ENCODE data around the gene CDH13. TPM values are rescaled to one million over a fixed set of nuclear protein-coding genes. Genes with fewer than 3 reads are reported as not detected.

The CDH13 gene
- total and polyA plus RNA-seq, 2 of the 8 experiments (the other 6 are each of a cell fraction or from before 2014, with no cell fraction given): 2.3 to 2.4 TPM

- Histone ChIP-seq H4K20me1 (replicated peaks in 1 of 2; ENCODE audit: control insufficient read depth in 1 of 2, insufficient read depth in 2 of 2, low read length in 2 of 2) (no peaks in the 10 kb centered on the region), H3K56ac (replicated peaks; ENCODE audit: insufficient read length, low read depth, low read length) (no peak overlapping the region), H3K4me3 (ENCODE audit: extremely low read depth in 1 of 4, insufficient read depth in 2 of 4, low read depth in 3 of 4, low read length in 4 of 4) (no peak overlapping the region), H3K23ac (ENCODE audit: insufficient read length) (no peak overlapping the region), H2BK5ac (ENCODE audit: low read depth, low read length) (no peak overlapping the region; the same call in 1 of the 2 replicates), H3K14ac (ENCODE audit: insufficient read length) (no peak overlapping the region), H3K9ac (replicated peaks in 1 of 4; ENCODE audit: extremely low read depth in 1 of 4, low read depth in 3 of 4, low read length in 3 of 4) (no peak overlapping the region), H3K27me3 (replicated peaks in 1 of 4; ENCODE audit: control insufficient read depth in 3 of 4, extremely low read depth in 1 of 4, insufficient read depth in 3 of 4, low read length in 3 of 4) (no peaks in the 10 kb centered on the region), H2BK15ac (ENCODE audit: low read length) (no peak overlapping the region), H4K91ac (replicated peaks; ENCODE audit: insufficient read length, low read length) (no peak overlapping the region), H4K5ac (ENCODE audit: insufficient read length, low read depth, low read length) (no peak overlapping the region), H3K4ac (replicated peaks; ENCODE audit: insufficient read length, low read depth, low read length) (no peak overlapping the region), H2BK120ac (replicated peaks; ENCODE audit: low read depth, low read length) (no peak overlapping the region), H2AK5ac (ENCODE audit: low read depth, low read length) (no peak overlapping the region), H2BK20ac (ENCODE audit: low read length) (no peak overlapping the region), H3K4me2 (ENCODE audit: insufficient read depth in 1 of 2, low read depth in 2 of 2, low read length in 2 of 2) (no peak overlapping the region), H3K18ac (ENCODE audit: extremely low read depth, low read length) (no peak overlapping the region), H3K79me2 (ENCODE audit: control insufficient read depth in 1 of 2, insufficient read depth in 2 of 2, low read length in 2 of 2) (no peaks in the 10 kb centered on the region), H2AFZ (ENCODE audit: low read length) (no peak overlapping the region), H3K36me3 (ENCODE audit: control insufficient read depth in 2 of 4, insufficient read depth in 4 of 4, low read length in 3 of 4) (no peaks in the 10 kb centered on the region), H3K23me2 (ENCODE audit: low read depth, low read length) (no peaks in the 10 kb centered on the region; the same call in 1 of the 2 replicates), H3K9me3 (ENCODE audit: insufficient read depth in 2 of 2, low read depth in 1 of 2, low read length in 1 of 2) (no peaks in the 10 kb centered on the region), H2BK12ac (ENCODE audit: low read depth, low read length) (no peak overlapping the region), H3K27ac (ENCODE audit: low read depth, low read length) (no peak overlapping the region), H3K4me1 (replicated peaks in 1 of 4; ENCODE audit: control insufficient read depth in 3 of 4, insufficient read depth in 4 of 4, low read length in 3 of 4) (no peaks in the 10 kb centered on the region), H4K8ac (ENCODE audit: extremely low read depth, insufficient read depth, low read length) (no peak overlapping the region), H3K79me1 (ENCODE audit: low read depth, low read length) (no peaks in the 10 kb centered on the region)
- ChIA-PET CTCF (ENCODE audit: partially characterized antibody) (no interaction called here), POLR2A (ENCODE audit: partially characterized antibody) (no interaction called here)
- WGBS, 2 experiments (ENCODE audit: extremely low coverage in 1 of 2, insufficient coverage in 1 of 2, insufficient read length in 1 of 2, insufficient replicate concordance in 2 of 2, low coverage in 1 of 2, low lambda C conversion rate in 2 of 2, missing lambda C conversion rate in 1 of 2): 82% methylated on average over 10 of the region's 10 CpGs; no CpG with 5 or more reads in 1 of the 2 experiments
- DNase-seq (ENCODE audit: low read depth in 1 of 2, low spot score in 2 of 2) (no peak), FAIRE-seq (no peak)
- no peak for TF ChIP-seq HDAC2 (IDR thresholded peaks at IDR 0.05; ENCODE audit: borderline replicate concordance in 1 of 2, low read depth in 2 of 2, low read length in 2 of 2)
- no peak for TF ChIP-seq ASH2L (IDR thresholded peaks at IDR 0.05; ENCODE audit: low read length)
- TF ChIP-seq KDM4A (IDR thresholded peaks at IDR 0.05; ENCODE audit: low read depth, low read length, severe bottlenecking): no peak
- no peak for TF ChIP-seq SP2 (IDR thresholded peaks at IDR 0.05; ENCODE audit: low read length)
- no peak for TF ChIP-seq YY1 (IDR thresholded peaks at IDR 0.05; ENCODE audit: low read depth, low read length)
- TF ChIP-seq RNF2 (IDR thresholded peaks at IDR 0.05; ENCODE audit: borderline replicate concordance, low read depth, low read length, missing control alignments, poor library complexity, severe bottlenecking): no peak
- TF ChIP-seq CTCF (IDR thresholded peaks at IDR 0.05; ENCODE audit: control extremely low read depth in 1 of 3, insufficient read depth in 1 of 3, low read depth in 1 of 3, low read length in 3 of 3): no peak
- no peak for TF ChIP-seq CHD1 (IDR thresholded peaks at IDR 0.05; ENCODE audit: low read depth, low read length)
- no peak for TF ChIP-seq CBX8 (IDR thresholded peaks at IDR 0.05; ENCODE audit: borderline replicate concordance, low read depth, low read length)
Measured at GRCh38 chr16:82960918-82961317, 334.1 kb downstream of the CDH13 start.
